ENCODE measurements around the gene CLEC4E. TPM values are rescaled to one million over a fixed set of nuclear protein-coding genes. Genes with fewer than 3 reads are reported as not detected.

CLEC4E gene
- total RNA-seq, 2 experiments from 2014 or later: not detected

Other genes with a start within 250 kb of the CLEC4E start
- not detected for gene CLEC6A, start 84.9 kb downstream of the CLEC4E start, total RNA-seq
- not detected for gene CLEC4D, start 27.4 kb downstream of the CLEC4E start, total RNA-seq
- not detected for gene AICDA, start 72.0 kb upstream of the CLEC4E start, total RNA-seq
- not detected for gene MFAP5, start 121.9 kb upstream of the CLEC4E start, total RNA-seq
- 1 to 10 TPM; 1.3 to 1.6 TPM for gene RIMKLB, start 157.1 kb upstream of the CLEC4E start, total RNA-seq